Endometrial microvascular endothelial cells (primary cell): Measurements from ENCODE around the gene PRSS1. TPM values are rescaled to one million over a fixed set of nuclear protein-coding genes. Genes with fewer than 3 reads are reported as not detected.

Experiments
- in situ Hi-C: cut with HindIII; loops from 2 replicates; pipeline ENCODE4 v1.10.0; 2017; ENCODE audit warnings: low sequenced_read_pairs, low pct_unique_long_range_greater_than_20kb; ENCODE audit errors: inconsistent ontology term
- total RNA-seq: library from RNA; depleted of rRNA; stranded (reverse); fragments of >200 nt; gene quantifications from one replicate; pipeline ENCODE4 v1.2.3, GENCODE V29; 2015; ENCODE audit errors: inconsistent ontology term

The PRSS1 gene
- total RNA-seq, 1 donor from 2014 or later: not detected

- in situ Hi-C loops: no loop called here
Measured at GRCh38 chr7:142801601-142802295, 52.5 kb downstream of the PRSS1 start.

GRCh38 chr7:142802301-142802700 is 53.0 kb downstream of the PRSS1 start:
- in situ Hi-C loops: no loop called here

Other genes starting within 250 kb of the PRSS1 start
- gene PRSS2, start 21.5 kb downstream of the PRSS1 start, total RNA-seq: not detected
- not detected for gene EPHB6, start 105.6 kb downstream of the PRSS1 start, total RNA-seq
- not detected for gene TRPV6, start 136.3 kb downstream of the PRSS1 start, total RNA-seq
- gene TRPV5, start 184.3 kb downstream of the PRSS1 start, total RNA-seq: not detected
- not detected for gene LLCFC1, start 190.0 kb downstream of the PRSS1 start, total RNA-seq
- not detected for gene KEL, start 212.9 kb downstream of the PRSS1 start, total RNA-seq